Mucosa of rectum (tissue), 2 donors: Measurements from ENCODE around the gene UBFD1.
"Not testable (repeated sequence)": the region's sequence is repeated elsewhere in the genome, so short reads cannot be mapped to it uniquely, and the experiment has no call there.

ENCODE experiments used
- H3K27ac ChIP-seq, 2 donors: one replicate each; pipeline ENCODE4 v1.7.0; 2013; ENCODE audit warnings: inconsistent platforms in 2 of 2, low read depth in 2 of 2, low read length in 2 of 2
- H3K27me3 ChIP-seq, 2 donors: one replicate each; pipeline ENCODE4 v1.7.0; 2013; ENCODE audit warnings: low read length in 2 of 2; ENCODE audit not compliant: control insufficient read depth in 2 of 2, insufficient read depth in 2 of 2
- H3K36me3 ChIP-seq, 2 donors: one replicate each; pipeline ENCODE4 v1.7.0; 2013; ENCODE audit warnings: low read length in 2 of 2; ENCODE audit not compliant: control insufficient read depth in 2 of 2, insufficient read depth in 2 of 2
- H3K4me1 ChIP-seq, 2 donors: one replicate each; pipeline ENCODE4 v1.7.0; 2013; ENCODE audit warnings: low read length in 2 of 2, mild to moderate bottlenecking in 1 of 2; ENCODE audit not compliant: control insufficient read depth in 2 of 2, insufficient read depth in 2 of 2
- H3K4me3 ChIP-seq, 2 donors: one replicate each; pipeline ENCODE4 v1.7.0; 2013; ENCODE audit warnings: low read length in 2 of 2
- H3K9ac ChIP-seq, 2 donors: one replicate each; pipeline ENCODE4 v1.7.0; 2013; ENCODE audit warnings: low read length in 2 of 2, low read depth in 1 of 2, mild to moderate bottlenecking in 1 of 2
- H3K9me3 ChIP-seq, 2 donors: one replicate each; pipeline ENCODE4 v1.7.0; 2013; ENCODE audit warnings: low read length in 2 of 2; ENCODE audit not compliant: control insufficient read depth in 2 of 2
- donor health status: healthy.
- donor health status: Normal muscosa, but diverticular disease.

The UBFD1 gene

DNA sequence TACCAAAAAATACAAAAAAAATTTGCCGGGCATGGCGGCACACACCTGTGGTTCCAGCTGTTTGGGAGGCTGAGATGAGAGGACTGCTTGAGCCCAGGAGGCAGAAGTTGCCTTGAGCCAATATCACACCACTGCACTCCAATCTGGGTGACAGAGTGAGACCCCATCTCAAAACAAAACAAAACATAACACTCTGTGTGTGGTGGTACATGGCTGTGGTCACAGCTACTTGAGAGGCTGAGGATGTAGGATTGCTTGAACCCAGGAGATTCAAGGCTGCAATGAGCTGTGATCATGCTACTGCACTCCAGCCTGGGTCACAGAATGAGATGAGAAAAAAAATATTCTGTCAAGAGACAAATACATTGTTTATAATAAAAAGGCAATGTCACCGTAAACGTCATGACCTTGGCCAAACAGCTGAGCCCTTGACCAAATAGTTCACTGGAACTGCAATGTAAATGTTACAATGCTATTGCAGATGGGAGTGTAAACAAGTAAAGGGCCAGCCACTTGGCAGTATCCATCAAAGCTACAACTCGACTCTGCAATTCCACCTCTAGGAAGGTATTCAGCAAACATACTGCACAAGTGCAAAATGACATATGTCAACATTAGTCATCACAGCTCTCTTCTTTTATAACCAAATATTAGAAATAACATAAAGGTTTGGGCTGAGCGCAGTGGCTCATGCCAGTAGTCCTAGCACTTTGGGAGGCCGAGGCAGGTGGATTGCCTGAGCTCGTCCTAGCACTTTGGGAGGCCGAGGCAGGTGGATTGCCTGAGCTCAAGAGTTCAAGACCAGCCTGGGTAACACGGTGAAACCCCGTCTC, 17.3 kb upstream of the UBFD1 start:
- H3K4me1 ChIP-seq, result no peaks in the 10 kb centered on the region
- H3K9ac ChIP-seq, result no peak overlapping the region
- H3K27me3 ChIP-seq, result no peaks in the 10 kb centered on the region
- H3K27ac ChIP-seq, result no peak overlapping the region
- peaks cover 19 to 34% of the 10 kb centered on the region in 2 donors for H3K36me3 ChIP-seq
- H3K4me3 ChIP-seq, result no peak overlapping the region
- H3K9me3 ChIP-seq, result no peaks in the 10 kb centered on the region

DNA sequence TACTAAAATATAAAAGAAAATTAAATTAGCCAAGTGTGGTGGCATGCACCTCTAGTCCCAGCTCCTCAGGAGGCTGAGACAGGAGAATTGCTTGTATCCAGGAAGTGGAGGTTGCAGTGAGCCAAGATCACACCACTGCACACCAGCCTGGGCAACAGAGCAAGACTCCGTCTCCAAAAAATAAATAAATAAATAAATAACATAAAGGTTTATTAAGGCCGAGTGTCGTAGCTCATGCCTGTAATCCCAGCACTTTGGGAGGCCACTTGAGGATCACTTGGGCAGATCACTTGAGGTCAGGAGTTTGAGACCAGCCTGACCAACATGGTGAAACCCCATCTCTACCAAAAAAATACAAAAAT, 16.7 kb upstream of the UBFD1 start:
- H3K4me1 ChIP-seq, H3K9me3 ChIP-seq, H3K27ac ChIP-seq, H3K27me3 ChIP-seq, H3K9ac ChIP-seq, H3K4me3 ChIP-seq: not testable (repeated sequence)
- peaks cover 21 to 36% of the 10 kb centered on the region in 2 donors for H3K36me3 ChIP-seq

DNA sequence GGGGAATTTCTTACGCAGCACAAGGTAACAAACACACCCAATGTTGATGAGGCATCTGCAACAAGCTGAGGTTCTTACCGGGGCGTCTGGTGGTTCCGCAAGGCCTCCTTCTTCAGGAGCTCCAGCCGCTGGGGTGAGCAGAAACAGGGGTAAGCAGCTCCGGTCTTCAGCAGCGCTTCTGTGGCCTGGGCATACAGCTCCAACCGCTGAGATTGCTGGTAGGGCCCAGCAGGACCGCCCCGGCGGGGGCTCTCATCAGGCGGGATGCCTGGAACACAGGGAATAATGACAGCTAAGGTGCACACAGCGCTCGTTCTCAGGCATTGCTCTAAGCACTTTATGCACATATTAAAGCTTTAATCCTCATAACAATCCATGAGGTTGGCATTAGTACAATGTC, 13.1 kb upstream of the UBFD1 start:
- H3K36me3 ChIP-seq, result peaks cover 29 to 57% of the 10 kb centered on the region in 2 donors
- H3K4me1 ChIP-seq, result no peaks in the 10 kb centered on the region
- no peak overlapping the region for H3K4me3 ChIP-seq
- H3K9me3 ChIP-seq, result no peaks in the 10 kb centered on the region
- H3K27ac ChIP-seq, result no peak overlapping the region
- no peaks in the 10 kb centered on the region for H3K27me3 ChIP-seq
- H3K9ac ChIP-seq, result no peak overlapping the region

DNA sequence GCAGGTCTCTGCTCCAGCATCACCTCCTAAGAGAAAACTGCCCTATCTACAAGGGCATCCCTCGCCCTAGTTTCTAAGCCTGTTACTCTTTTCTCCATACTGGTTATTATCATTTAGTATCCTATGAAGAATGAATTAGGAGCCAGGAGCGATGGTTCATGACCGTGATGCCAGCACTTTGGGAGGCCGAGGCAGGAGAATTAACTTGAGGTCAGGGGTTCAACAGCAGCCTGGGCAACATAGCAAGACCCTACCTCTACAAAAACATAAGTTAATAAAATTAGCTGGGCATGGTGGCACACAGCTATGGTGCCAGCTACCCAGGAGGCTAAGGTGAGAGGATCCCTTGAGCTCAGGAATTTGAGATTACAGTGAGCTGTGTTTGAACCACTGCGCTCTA, 7.6 kb upstream of the UBFD1 start:
- H3K4me1 ChIP-seq, result no peaks in the 10 kb centered on the region
- no peak overlapping the region for H3K27ac ChIP-seq
- no peak overlapping the region for H3K9ac ChIP-seq
- peaks cover 34 to 61% of the 10 kb centered on the region in 2 donors for H3K36me3 ChIP-seq
- H3K27me3 ChIP-seq, result no peaks in the 10 kb centered on the region
- no peak overlapping the region for H3K4me3 ChIP-seq
- no peaks in the 10 kb centered on the region for H3K9me3 ChIP-seq

DNA sequence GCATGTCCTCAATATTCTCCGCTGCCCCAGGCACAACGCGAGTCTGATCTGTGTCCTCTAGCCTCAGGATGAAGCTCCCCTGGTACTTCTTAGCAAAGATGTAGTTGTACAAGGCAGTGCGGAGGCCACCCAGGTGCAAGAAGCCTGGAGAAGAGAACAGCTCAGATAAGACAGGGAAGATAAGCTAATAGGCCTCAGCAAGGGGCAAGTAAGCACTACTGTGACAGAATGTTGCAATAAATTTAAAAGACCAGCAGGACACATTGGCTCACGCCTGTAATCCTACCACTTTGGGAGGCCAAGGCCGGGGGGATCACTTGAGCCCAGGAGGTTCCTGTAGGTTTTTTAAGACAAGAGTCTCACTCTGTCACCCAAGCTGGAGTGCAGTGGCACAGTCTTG, 5.4 kb upstream of the UBFD1 start:
- Histone ChIP-seq H3K27me3 (no peaks in the 10 kb centered on the region), H3K4me1 (peaks cover 0 to 3% of the 10 kb centered on the region in 2 donors), H3K9me3 (no peaks in the 10 kb centered on the region), H3K27ac (no peak overlapping the region), H3K9ac (no peak overlapping the region), H3K36me3 (peaks cover 22 to 40% of the 10 kb centered on the region in 2 donors), H3K4me3 (no peak overlapping the region)

DNA sequence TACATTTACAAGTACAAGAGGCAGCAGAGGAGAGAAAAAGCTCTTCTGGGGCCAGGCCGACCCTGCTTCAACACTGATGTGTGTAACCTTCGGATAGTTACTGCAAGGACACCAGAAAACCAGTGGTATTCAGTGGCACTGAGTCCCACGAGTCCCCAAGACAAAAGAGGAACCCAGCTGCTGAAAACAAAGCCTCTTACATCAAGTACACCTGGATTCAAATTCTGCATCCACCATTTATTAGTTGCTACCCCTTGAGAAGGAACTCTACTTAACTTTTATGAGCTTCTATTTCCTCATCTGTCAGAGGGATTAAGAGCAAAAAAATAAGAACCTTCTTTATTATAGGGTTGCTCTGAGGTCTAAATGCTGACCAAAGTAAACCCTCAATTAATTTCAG, 3.0 kb upstream of the UBFD1 start:
- Histone ChIP-seq H3K27me3 (no peaks in the 10 kb centered on the region), H3K4me1 (peaks cover 6 to 8% of the 10 kb centered on the region in 2 donors), H3K27ac (no peak overlapping the region), H3K4me3 (no peak overlapping the region), H3K9ac (no peak overlapping the region), H3K36me3 (peaks cover 13 to 28% of the 10 kb centered on the region in 2 donors), H3K9me3 (no peaks in the 10 kb centered on the region)

DNA sequence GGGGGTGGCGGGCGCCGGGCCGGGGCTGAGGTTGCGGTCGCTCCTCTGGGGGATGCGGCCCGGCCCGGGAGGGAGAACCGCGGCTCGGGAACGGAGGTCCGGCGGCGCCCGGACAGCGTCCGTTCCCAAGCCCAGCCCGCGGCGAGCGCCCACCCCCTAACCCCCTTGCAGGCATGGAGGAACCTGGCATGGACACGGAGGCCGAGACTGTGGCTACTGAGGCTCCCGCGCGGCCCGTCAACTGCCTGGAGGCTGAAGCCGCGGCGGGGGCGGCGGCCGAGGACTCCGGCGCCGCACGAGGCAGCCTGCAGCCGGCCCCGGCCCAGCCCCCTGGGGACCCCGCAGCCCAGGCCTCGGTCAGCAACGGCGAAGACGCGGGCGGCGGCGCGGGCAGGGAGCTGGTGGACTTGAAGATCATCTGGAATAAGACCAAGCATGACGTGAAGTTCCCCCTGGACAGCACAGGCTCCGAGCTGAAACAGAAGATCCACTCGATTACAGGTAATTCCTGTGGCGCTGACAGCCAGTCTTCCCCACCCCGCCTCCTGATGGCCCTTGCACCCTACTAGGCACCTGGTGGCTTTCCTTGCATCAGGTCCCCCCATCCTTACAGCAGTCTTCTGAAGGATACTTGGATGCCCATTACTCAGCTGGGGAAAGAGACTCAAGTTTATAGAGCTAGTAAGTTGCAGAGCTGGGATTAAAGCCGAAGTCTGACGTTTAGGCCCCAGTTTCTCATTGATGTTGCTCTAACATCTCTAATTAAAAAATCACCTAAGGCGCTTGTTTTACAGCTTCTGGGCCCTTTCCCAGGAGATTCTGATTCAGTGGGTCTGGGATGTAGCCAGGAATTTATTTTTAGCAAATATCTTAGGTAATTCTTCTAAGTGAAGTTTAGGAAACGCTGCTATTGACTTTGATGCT, 514 bp downstream of the UBFD1 start:
- H3K36me3 ChIP-seq, result peaks cover 24 to 32% of the 10 kb centered on the region in 2 donors
- H3K27me3 ChIP-seq, result no peaks in the 10 kb centered on the region
- peak overlapping the region; percentile 75 to 81 for H3K4me3 ChIP-seq
- H3K9me3 ChIP-seq, result no peaks in the 10 kb centered on the region
- H3K9ac ChIP-seq, result peak overlapping the region; percentile 69 to 75
- H3K4me1 ChIP-seq, result peaks cover 6 to 8% of the 10 kb centered on the region in 2 donors
- peak overlapping the region; percentile 83 to 86 for H3K27ac ChIP-seq

DNA sequence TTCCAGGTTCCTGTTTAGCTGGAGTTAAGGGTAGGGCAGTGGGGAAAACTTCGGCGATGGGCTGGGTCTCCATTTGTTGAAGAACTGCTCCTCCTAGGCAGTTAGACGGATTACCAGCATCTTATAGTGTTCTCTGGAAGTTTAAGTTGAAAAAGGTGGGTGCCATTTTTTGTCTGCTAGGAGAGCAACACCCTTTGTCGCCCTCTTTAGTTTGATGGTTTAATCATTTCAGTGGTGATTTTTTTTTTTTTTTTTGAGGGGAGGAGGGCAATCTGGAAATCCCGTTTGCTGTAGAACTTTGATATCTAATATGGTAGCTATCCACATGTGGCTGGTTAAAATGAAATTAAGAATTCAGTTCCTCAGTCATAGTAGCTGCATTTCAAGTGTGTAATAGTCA, 4.1 kb downstream of the UBFD1 start:
- H3K4me1 ChIP-seq, result peaks cover 6 to 8% of the 10 kb centered on the region in 2 donors
- H3K4me3 ChIP-seq, result no peak overlapping the region
- peaks cover 51 to 62% of the 10 kb centered on the region in 2 donors for H3K36me3 ChIP-seq

DNA sequence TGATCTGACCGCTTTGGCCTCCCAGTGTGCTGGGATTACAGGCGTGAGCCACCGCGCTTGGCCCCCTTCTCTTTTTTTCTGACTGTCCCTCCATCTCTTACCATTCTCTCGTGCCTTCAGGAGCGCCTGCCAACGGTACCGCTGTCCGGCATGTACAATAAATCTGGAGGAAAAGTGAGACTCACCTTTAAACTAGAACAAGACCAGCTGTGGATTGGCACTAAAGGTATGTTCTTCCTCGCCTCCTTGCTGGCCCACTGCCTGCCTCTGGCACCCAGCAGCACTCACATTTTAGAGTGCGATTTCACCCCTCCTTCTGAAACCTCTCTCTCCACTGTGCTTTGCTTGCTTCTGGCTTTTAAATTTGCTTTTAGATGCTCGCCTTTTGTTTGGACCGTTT, 5.0 kb downstream of the UBFD1 start:
- Histone ChIP-seq H3K36me3 (peaks cover 61 to 71% of the 10 kb centered on the region in 2 donors), H3K27me3 (no peaks in the 10 kb centered on the region), H3K4me1 (peaks cover 5 to 6% of the 10 kb centered on the region in 2 donors), H3K27ac (no peak overlapping the region), H3K4me3 (no peak overlapping the region), H3K9ac (no peak overlapping the region), H3K9me3 (no peaks in the 10 kb centered on the region)

More for the DNA sequence above, 4.1 kb downstream of the UBFD1 start:
- no peaks in the 10 kb centered on the region for H3K27me3 ChIP-seq
- no peak overlapping the region for H3K27ac ChIP-seq
- no peak overlapping the region for H3K9ac ChIP-seq
- H3K9me3 ChIP-seq, result no peaks in the 10 kb centered on the region

DNA sequence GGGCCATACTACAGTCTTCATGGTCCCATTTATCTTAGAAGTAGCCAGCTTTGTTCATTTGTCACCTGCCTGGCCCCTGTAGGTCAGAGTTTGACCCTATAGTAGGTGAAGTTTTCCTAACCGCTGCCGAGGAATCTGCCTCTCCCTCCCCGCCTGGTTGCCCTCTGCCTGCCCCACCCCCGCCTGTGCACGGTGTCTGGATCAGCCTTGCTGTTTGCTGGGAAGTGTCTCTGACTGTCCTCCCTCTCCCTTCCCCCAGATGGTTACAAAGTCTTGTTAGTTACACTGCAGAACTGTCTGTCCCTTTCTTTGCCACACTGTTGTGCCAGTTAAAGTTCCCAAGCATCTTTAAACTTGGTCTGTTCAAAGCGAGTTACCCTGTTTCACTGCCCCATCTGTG, 5.7 kb downstream of the UBFD1 start:
- H3K9me3 ChIP-seq, result no peaks in the 10 kb centered on the region
- no peak overlapping the region for H3K9ac ChIP-seq
- peaks cover 3 to 4% of the 10 kb centered on the region in 2 donors for H3K4me1 ChIP-seq
- H3K4me3 ChIP-seq, result no peak overlapping the region
- peaks cover 65 to 75% of the 10 kb centered on the region in 2 donors for H3K36me3 ChIP-seq
- H3K27ac ChIP-seq, result no peak overlapping the region
- H3K27me3 ChIP-seq, result no peaks in the 10 kb centered on the region
